ENCODE data around the gene MSRB1.
"Not testable (repeated sequence)": the region's sequence is repeated elsewhere in the genome, so short reads cannot be mapped to it uniquely, and the experiment has no call there.

MSRB1 gene

DNA sequence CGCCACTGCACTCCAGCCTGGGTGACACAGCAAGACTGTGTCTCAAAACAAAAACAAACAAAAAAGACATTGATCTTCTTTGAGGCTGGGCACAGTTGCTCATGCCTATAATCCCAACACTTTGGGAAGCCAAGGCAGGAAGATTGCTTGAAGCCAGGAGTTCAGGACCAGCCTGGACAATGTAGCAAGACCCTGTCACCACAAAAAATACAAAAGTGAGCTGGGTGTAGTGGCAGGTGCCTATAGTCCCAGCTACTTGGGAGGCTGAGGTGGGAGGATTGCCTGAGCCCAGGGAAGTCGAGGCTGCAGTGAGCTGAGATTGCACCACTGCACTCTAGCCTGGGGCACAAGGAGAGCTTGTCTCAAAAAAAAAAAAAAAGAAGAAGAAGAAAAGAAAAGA is 45.3 kb downstream of the MSRB1 start:
- H3K27ac Mint-ChIP-seq (ENCODE audit: low read depth); ATAC-seq (replicated peaks; ENCODE audit: extremely low read depth, poor library complexity, severe bottlenecking); H3K4me3 Mint-ChIP-seq; H3K4me1 Mint-ChIP-seq; H3K36me3 Mint-ChIP-seq (ENCODE audit: insufficient read depth); DNase-seq (ENCODE audit: low spot score in 2 of 2); H3K9me3 Mint-ChIP-seq: not testable (repeated sequence)
- peaks cover 15% of the 10 kb centered on the region for H3K27me3 Mint-ChIP-seq

DNA sequence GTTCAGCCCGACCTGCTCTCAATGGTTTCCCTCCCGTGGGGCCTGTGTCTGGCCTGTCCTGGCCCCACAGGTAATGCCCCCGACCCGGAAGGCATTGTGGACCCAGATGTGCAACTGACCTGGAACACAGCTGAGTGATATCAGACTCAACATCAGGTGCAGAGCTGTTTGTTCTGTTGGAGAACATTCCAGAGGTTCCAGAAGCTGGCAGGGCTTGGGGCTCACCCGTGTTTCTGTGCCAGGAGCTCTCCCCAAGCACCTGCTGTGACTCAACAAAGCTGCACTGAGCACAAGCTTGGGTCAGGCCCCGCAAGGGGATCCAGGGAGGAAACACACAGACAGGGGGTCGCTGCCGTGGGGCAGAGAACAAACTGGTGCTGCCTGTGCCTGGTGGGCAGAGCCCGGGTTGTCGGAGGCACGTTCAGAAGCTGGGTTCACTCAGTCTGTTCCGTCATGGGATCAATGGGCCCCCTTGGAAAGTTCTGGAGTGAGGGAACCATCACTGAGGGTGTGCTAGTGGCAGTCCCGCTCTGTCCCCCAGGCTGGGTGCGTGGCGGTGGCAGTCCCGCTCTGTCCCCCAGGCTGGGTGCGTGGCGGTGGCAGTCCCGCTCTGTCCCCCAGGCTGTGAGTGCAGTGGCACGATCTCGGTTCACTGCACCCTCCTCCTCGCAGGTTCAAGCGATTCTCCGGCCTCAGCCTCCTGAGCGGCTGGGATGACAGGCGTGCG is 46.9 kb downstream of the MSRB1 start:
- Mint-ChIP-seq H3K9me3 (no peaks in the 10 kb centered on the region), H3K4me1 (no peaks in the 10 kb centered on the region), H3K4me3 (no peak overlapping the region), H3K27me3 (peaks cover 16% of the 10 kb centered on the region), H3K27ac (ENCODE audit: low read depth) (no peak overlapping the region), H3K36me3 (ENCODE audit: insufficient read depth) (no peaks in the 10 kb centered on the region)
- no peak for DNase-seq (ENCODE audit: low spot score in 2 of 2)
- ATAC-seq (replicated peaks; ENCODE audit: extremely low read depth, poor library complexity, severe bottlenecking), result no peak

- Mint-ChIP-seq H3K36me3 (ENCODE audit: insufficient read depth) (no peaks in the 10 kb centered on the region), H3K4me1 (no peaks in the 10 kb centered on the region), H3K27ac (ENCODE audit: low read depth) (no peak overlapping the region), H3K27me3 (peaks cover 26% of the 10 kb centered on the region), H3K9me3 (no peaks in the 10 kb centered on the region), H3K4me3 (no peak overlapping the region)
- no peak for ATAC-seq (replicated peaks; ENCODE audit: extremely low read depth, poor library complexity, severe bottlenecking)
- no peak for DNase-seq (ENCODE audit: low spot score in 2 of 2)
These were observed 47.9 kb downstream of the MSRB1 start for GRCh38 chr16:1895068-1895467.

GRCh38 chr16:1890708-1891050 is 52.3 kb downstream of the MSRB1 start:
- DNase-seq (ENCODE audit: low spot score in 2 of 2), result no peak
- no peaks in the 10 kb centered on the region for H3K4me1 Mint-ChIP-seq

GRCh38 chr16:1890024-1890707 is 52.8 kb downstream of the MSRB1 start:
- H3K4me3 Mint-ChIP-seq, result no peak overlapping the region
- no peaks in the 10 kb centered on the region for H3K36me3 Mint-ChIP-seq (ENCODE audit: insufficient read depth)
- H3K27me3 Mint-ChIP-seq, result peaks cover 46% of the 10 kb centered on the region
- ATAC-seq (replicated peaks; ENCODE audit: extremely low read depth, poor library complexity, severe bottlenecking), result no peak
- no peak overlapping the region for H3K27ac Mint-ChIP-seq (ENCODE audit: low read depth)
- DNase-seq (ENCODE audit: low spot score in 2 of 2), result no peak
- H3K4me1 Mint-ChIP-seq, result no peaks in the 10 kb centered on the region
- no peaks in the 10 kb centered on the region for H3K9me3 Mint-ChIP-seq

More at GRCh38 chr16:1890708-1891050, 52.3 kb downstream of the MSRB1 start:
- Mint-ChIP-seq H3K27me3 (peaks cover 42% of the 10 kb centered on the region), H3K27ac (ENCODE audit: low read depth) (no peak overlapping the region), H3K4me3 (no peak overlapping the region), H3K36me3 (ENCODE audit: insufficient read depth) (no peaks in the 10 kb centered on the region), H3K9me3 (no peaks in the 10 kb centered on the region)
- ATAC-seq (replicated peaks; ENCODE audit: extremely low read depth, poor library complexity, severe bottlenecking), result no peak

Data from central memory CD8-positive, alpha-beta T cell (primary cell).